DND-41 (cell line): Measurements from ENCODE around the gene C2CD2.

ENCODE experiments used
- EZH2 ChIP-seq: IDR thresholded peaks from 3 replicates; pipeline ENCODE4 v1.6.1; 2012; ENCODE audit warnings: borderline replicate concordance, low read depth, mild to moderate bottlenecking, moderate library complexity, low read length, inconsistent platforms; ENCODE audit not compliant: severe bottlenecking
- TF ChIP-seq, protein P1 (sequence below): IDR thresholded peaks from 2 replicates; pipeline ENCODE4 v1.5.1; 2012; ENCODE audit warnings: borderline replicate concordance, low read length, moderate library complexity, mild to moderate bottlenecking; ENCODE audit not compliant: poor library complexity, severe bottlenecking; ENCODE audit errors: extremely low read depth

DNA sequence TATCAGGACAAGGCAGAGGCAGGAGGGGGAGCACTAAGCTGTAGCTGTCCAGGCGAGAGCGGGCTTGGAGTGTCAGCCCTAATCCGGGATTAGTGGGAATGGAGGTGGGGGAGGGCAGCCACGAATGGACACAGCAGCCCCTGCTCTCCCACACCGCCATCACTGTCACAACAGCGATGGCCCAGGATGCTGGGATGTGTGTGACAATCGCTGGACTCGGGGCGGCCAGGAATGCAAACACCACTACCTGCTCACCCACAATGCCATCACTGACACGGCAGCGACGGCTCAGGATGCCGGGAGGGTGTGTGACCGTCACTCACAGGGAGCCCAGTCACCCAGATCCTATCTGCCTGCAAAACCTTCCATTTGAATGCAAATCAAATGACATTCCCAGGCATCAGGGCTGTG is 2.9 kb downstream of the C2CD2 start:
- TF ChIP-seq, protein P1, sequence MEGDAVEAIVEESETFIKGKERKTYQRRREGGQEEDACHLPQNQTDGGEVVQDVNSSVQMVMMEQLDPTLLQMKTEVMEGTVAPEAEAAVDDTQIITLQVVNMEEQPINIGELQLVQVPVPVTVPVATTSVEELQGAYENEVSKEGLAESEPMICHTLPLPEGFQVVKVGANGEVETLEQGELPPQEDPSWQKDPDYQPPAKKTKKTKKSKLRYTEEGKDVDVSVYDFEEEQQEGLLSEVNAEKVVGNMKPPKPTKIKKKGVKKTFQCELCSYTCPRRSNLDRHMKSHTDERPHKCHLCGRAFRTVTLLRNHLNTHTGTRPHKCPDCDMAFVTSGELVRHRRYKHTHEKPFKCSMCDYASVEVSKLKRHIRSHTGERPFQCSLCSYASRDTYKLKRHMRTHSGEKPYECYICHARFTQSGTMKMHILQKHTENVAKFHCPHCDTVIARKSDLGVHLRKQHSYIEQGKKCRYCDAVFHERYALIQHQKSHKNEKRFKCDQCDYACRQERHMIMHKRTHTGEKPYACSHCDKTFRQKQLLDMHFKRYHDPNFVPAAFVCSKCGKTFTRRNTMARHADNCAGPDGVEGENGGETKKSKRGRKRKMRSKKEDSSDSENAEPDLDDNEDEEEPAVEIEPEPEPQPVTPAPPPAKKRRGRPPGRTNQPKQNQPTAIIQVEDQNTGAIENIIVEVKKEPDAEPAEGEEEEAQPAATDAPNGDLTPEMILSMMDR: no peak
- TF ChIP-seq EZH2: no peak
